Measurements from ENCODE around the gene TMCC1. TPM values are rescaled to one million over a fixed set of nuclear protein-coding genes. Genes with fewer than 3 reads are reported as not detected.

TMCC1 gene
- total RNA-seq, 1 donor from 2014 or later = 24.3 TPM

- TF ChIP-seq, protein P1, sequence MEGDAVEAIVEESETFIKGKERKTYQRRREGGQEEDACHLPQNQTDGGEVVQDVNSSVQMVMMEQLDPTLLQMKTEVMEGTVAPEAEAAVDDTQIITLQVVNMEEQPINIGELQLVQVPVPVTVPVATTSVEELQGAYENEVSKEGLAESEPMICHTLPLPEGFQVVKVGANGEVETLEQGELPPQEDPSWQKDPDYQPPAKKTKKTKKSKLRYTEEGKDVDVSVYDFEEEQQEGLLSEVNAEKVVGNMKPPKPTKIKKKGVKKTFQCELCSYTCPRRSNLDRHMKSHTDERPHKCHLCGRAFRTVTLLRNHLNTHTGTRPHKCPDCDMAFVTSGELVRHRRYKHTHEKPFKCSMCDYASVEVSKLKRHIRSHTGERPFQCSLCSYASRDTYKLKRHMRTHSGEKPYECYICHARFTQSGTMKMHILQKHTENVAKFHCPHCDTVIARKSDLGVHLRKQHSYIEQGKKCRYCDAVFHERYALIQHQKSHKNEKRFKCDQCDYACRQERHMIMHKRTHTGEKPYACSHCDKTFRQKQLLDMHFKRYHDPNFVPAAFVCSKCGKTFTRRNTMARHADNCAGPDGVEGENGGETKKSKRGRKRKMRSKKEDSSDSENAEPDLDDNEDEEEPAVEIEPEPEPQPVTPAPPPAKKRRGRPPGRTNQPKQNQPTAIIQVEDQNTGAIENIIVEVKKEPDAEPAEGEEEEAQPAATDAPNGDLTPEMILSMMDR (conservative IDR thresholded peaks at IDR 0.05; ENCODE audit: low read depth, low read length) = no peak
- DNase-seq (ENCODE audit: low read depth) = no peak
- no peak overlapping the region for H3K4me3 ChIP-seq (ENCODE audit: low read depth, low read length)
Measured at GRCh38 chr3:129777806-129778205, 115.7 kb downstream of the TMCC1 start.

GRCh38 chr3:129775870-129776269 lies 117.6 kb downstream of the TMCC1 start:
- DNase-seq (ENCODE audit: low read depth) = no peak
- no peak overlapping the region for H3K4me3 ChIP-seq (ENCODE audit: low read depth, low read length)
- TF ChIP-seq, protein P1 (conservative IDR thresholded peaks at IDR 0.05; ENCODE audit: low read depth, low read length) = no peak

DNA sequence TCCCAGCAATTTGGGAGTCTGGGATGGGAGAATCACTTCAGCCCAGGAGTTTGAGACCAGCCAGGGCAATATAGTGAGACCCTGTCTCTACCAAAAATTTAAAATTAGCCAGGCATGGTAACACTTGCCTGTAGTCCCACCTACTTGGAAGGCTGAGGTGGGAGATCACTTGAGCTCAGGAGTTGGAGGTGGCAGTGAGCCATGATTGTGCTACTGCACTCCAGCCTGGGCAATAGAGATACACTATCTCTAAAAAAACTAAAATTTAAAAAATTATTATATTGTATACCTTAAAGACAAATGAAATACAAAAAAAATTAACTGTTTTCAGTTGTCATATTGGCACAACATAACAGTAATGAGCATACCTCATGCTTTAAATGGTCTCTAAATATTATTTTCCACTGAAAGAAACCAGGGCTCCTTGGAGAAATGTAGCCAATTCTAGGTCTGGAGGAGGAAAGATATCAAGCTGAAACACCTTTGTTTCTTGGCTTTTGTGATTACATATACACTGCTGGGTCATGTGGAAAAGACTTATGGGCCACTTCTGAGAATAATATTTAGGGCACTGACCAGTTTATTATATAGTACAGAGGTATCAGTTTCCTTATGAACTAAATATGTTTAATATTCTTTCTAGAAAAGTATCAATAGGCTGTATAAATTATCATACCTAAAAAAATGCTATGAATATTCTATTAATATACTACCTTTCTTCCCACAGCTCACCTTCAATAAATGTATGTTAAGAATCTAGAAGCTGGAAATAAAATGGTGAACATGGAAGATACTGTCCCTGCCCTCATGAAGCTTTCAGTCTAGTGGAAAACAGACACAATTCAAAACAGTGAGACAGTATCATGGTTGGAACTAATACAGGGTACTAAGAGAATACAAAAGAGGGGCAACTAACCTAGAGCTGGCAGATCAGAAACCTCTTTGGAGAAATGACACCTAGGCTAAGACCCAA lies 119.5 kb downstream of the TMCC1 start:
- no peak overlapping the region for H3K4me3 ChIP-seq (ENCODE audit: low read depth, low read length)
- TF ChIP-seq, protein P1 (conservative IDR thresholded peaks at IDR 0.05; ENCODE audit: low read depth, low read length) = no peak
- no peak for DNase-seq (ENCODE audit: low read depth)

DNA sequence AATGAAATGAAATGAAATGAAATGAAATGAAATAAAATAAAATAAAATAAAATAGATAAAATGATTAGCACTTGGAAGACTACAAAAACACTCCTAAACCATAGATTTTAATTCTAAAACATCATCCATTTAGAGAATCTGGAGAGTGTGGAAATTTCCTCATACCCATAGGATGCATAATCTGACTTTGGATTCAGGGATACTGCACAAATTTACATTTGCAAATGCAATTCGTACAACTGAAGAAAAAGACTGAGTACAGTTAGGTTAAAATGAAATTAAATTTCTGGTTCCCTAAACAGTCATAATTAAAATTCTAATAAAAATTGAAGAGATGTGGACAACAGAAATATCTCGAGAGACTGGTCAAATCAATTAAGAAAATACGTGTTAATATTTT lies 122.9 kb downstream of the TMCC1 start:
- no peak overlapping the region for H3K4me3 ChIP-seq (ENCODE audit: low read depth, low read length)
- TF ChIP-seq, protein P1 (conservative IDR thresholded peaks at IDR 0.05; ENCODE audit: low read depth, low read length) = no peak
- DNase-seq (ENCODE audit: low read depth) = no peak

GRCh38 chr3:129769616-129770015 lies 123.9 kb downstream of the TMCC1 start:
- no peak for DNase-seq (ENCODE audit: low read depth)
- TF ChIP-seq, protein P1 (conservative IDR thresholded peaks at IDR 0.05; ENCODE audit: low read depth, low read length) = no peak
- no peak overlapping the region for H3K4me3 ChIP-seq (ENCODE audit: low read depth, low read length)

GRCh38 chr3:129768728-129769127 lies 124.8 kb downstream of the TMCC1 start:
- TF ChIP-seq, protein P1 (conservative IDR thresholded peaks at IDR 0.05; ENCODE audit: low read depth, low read length) = no peak
- no peak overlapping the region for H3K4me3 ChIP-seq (ENCODE audit: low read depth, low read length)
- no peak for DNase-seq (ENCODE audit: low read depth)
